ENCODE data around the gene NOL7.

The NOL7 gene

GRCh38 chr6:13614926-13615791 lies at the start of gene NOL7:
Gene NOL7 (plus strand): TSS chr6:13615335. CDS start chr6:13615359, 24 bp downstream.
- DNase-seq = peak; percentile 99

DNA sequence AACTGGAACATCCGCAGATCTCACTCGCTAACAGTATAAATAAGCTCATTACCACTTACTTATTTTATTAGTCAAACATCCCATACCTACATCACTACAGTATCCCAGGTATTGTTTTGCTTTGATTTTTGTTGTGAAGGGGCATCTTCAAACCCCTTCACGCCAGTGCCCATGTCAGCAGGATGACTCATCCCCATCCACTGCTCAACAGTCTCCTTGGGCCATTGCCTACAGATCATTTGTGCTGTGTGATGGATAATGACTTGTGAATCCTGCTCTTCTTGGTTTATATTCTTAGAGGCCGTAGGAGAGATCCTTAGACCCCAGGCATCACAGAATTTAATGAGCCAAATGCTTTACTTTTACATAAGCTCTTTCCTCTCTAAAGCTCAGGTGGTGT lies 49.2 kb upstream of the NOL7 start:
- no peak for DNase-seq

- no peak for DNase-seq
Observed at GRCh38 chr6:13566500-13566899, 48.6 kb upstream of the NOL7 start.

- DNase-seq = no peak
Observed at GRCh38 chr6:13568970-13569369, 46.2 kb upstream of the NOL7 start.

- DNase-seq = no peak
Observed at GRCh38 chr6:13572240-13572639, 42.9 kb upstream of the NOL7 start.

DNA sequence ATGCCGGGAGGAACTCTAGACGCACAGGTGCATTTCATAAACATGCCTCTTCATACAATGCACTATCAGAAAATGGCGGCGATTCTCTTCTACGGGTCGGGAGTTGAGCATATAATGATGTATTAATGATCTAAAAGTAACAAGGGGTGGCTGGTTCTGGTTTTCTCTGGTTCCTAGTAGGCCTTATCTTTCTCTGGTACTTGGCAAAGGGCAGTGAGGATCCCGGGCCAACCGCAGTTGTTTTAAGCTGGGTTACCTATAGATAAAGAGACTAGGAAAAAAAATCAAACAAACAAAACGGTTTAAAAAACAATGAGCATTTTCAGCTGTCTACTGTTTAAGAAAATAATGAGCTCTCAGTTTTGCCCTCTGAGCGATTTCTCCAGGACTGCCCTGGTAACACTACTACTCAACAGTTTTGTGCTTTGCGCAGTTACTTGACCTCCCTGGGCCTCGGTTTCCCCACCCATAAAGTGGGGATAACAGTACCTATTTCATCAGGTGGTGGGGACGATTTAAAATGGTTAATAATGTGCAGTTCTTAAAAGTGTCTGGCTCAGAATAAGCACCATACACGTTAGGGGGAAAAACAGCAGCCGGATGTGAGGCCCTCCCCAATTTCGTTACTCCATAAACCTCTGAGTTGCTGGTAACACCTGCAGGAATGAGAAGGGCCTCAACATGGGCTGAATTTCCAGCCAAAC lies 42.0 kb upstream of the NOL7 start:
- DNase-seq = no peak

- DNase-seq = peak; percentile 5
Observed at GRCh38 chr6:13573669-13574110, 41.4 kb upstream of the NOL7 start.

DNA sequence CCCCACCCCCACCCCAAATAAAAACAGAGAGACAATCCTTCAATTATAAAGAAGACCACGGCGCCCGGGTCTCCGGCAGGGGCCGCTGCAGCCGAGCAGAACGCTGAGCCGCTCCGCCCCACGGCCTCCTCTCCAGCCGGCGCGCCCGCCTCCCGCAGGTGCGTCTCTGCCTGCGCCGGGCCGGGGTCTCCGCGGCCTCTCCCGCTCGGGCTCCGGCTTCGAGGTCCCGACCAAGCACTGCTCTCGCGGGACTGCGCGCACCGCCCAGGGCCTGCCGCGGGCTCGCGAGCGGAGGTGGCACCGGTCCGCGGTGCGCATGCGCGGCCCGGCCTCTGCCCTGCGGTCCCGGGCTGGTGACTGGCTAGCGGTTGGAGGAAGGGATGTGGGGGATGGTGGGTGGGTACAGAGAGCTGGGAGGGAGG lies 41.0 kb upstream of the NOL7 start:
- peak; percentile 92 for DNase-seq

- DNase-seq = peak; percentile 82
Observed at GRCh38 chr6:13574571-13575376, 40.4 kb upstream of the NOL7 start, which contains the start of gene SIRT5. Gene SIRT5 (plus strand): TSS chr6:13574601. CDS start chr6:13584111, 9,510 bp downstream.

DNA sequence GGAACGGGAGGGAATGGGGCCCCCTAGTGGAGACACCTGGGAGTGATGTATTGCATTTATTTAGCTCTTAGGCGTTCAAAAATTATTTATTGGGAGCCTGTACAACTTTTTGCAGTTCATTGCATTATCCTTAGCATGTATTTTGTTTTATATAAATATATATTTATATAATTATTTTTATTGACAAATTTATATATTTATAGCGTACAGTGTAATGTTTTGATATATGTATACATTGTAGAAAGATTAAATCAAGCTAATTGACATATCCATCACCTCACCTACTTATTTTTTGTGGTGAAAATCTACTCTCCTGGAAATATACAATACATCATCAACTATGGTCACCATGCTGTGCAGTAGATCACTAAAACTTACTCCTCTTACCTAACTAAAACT lies 39.8 kb upstream of the NOL7 start:
- no peak for DNase-seq

DNA sequence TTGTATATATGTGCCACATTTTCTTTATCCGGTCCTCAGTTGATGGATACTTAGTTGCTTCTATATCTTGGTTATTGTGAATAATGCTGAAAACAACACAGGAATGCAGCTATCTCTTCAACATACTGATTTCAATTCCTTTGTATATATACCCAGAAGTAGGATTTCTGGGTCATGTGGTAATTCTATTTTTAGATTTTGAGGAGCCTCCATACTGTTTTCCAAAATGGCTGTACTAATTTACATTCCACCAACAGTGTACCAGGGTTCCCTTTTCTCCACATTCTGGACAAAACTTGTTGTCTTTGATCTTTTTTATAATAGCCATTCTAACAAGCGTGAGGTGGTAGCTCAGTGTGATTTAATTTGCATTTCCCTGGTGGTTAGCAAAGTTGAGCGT lies 39.1 kb upstream of the NOL7 start:
- no peak for DNase-seq

DNA sequence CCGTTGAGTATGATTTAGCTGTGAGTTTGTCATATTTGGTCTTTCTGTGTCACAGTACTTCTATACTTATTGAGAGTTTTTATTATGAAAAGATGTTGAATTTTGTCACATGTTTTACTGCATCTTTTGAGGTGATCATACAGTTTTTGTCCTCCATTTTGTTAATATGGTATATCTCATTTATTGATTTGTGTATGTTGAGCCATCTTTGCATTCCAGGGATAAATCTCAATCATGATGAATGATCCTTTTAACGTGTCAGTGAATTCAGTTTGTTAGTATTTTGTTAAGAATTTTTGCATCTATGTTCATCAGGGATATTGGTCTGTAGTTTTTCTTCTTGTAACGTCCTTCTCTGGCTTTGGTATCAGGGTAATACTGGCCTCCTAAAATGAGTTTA lies 37.2 kb upstream of the NOL7 start:
- DNase-seq = no peak

DNA sequence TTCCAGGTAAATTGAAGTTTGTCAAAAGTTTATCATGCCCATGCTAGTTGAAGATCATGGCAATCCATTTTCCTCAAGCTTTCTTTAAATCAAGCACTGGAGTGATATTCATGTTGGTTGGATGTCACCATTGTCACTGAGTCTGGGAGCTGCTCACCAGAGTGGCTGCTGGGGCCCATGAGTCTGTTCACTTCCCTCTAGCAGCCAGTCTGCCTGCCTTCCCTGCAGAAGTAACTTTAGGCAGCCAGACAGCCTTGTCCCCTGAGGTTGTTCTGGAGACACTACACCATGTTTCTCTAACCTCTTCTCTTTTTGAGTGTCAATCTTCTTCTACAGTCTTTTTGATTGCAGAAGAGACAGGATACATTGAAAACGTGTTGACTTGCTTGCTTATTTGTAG lies 35.2 kb upstream of the NOL7 start:
- DNase-seq = no peak

GRCh38 chr6:13581700-13582229 lies 33.4 kb upstream of the NOL7 start:
- DNase-seq = no peak

DNA sequence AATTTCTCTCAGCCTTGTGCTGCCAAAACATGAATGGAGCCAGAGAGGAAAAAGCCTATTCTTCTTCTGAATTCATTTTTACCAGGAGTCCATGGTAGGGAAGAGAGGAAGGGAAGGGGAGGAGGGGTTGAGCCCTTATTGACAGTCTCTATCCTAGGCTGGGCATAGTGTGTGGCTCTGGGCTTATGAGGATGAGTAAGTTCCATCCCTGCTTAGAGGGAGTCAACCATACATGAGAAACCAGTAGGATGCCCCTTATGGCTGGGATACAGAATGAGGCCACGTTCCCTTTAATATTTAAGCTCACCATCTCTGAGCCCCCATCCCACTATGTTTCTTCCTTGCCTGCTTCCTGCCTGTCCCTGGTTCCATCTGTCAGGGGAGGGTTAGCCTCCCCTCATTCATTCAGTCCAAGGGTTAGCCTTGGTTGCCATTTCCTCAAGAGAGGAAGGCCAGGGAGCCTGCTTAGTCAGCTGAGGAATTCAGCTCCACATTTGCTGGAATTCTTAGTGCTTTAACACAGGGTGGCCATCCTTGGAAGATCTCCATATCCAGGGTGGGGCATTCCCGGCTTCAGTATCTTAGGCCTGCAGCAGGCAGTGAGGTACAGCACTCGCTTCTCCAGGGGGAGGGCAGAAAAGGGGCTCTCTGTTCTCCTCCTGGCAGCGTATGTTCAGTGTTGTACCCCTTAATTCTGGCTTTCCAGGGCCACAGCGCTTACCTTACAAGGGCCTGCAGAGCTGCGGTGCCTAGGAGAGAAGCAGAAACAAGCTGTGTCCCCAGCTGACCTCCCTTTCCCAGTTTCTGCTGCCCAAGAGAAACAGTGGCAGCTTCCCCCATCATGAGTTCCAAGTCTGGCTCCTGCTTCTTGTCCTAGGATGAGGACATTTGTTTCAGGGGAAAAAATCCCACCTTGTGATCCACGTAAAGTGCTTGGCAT lies 28.3 kb upstream of the NOL7 start:
- no peak for DNase-seq

DNA sequence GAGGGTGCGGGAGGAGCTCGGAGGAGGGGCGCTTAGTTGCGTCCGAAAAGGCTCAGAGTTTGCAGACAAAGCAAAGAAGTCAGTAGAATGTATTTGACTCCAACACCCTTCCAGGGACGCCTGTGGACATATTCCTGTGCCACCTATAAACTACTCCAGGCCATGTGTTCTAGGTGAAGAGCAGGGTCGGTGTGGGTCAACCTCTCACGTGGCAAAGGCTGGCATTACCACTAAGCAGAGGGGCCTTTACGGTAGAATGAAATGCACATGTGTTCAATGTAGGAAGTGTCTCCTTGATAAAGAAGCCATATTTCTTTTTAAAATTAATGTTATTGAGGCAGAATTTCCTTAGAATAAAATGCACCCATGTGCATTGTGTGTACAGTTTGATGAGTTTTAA lies 25.3 kb upstream of the NOL7 start:
- DNase-seq = no peak

DNA sequence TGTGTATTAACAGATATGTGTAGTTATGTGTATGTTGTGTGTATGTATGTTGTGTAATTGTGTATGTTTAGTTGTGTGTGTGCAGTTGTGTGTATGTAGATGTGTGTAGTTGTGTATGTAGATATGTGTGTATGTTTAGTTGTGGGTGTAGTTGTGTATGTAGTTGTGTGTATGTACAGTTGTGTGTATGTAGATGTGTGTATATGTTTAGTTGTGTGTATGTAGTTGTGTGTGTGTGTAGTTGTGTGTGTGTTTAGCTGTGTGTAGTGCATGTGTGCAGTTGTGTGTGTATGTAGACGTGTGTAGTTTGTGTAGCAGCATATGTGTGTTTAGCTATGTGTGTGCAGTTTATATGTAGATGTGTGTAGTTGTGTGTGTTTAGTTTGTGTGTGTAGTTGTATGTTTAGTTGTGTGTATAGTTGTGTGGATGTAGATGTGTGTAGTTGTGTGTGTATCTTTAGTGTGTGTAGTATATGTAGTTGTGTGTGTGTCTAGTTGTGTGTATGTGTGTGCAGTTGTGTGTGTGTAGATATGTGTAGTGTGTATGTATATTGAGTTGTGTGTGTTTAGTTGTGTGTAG lies 24.5 kb upstream of the NOL7 start:
- DNase-seq = no peak

GRCh38 chr6:13591205-13591921 lies 23.8 kb upstream of the NOL7 start:
- DNase-seq = no peak

GRCh38 chr6:13593103-13593502 lies 22.0 kb upstream of the NOL7 start:
- no peak for DNase-seq

- no peak for DNase-seq
Observed at GRCh38 chr6:13593720-13594119, 21.4 kb upstream of the NOL7 start.

GRCh38 chr6:13597073-13597472 lies 18.1 kb upstream of the NOL7 start:
- no peak for DNase-seq
